HL-60/S4 treated with retinoic acid at 250 ng/mL for 4 days and 3 days (cell line): ENCODE data around the gene TMEM120A.
"Not testable (repeated sequence)": the region's sequence is repeated elsewhere in the genome, so short reads cannot be mapped to it uniquely, and the experiment has no call there.

Experiments used
- in situ Hi-C: fragments of 300-500 bp; cut with MboI; formaldehyde crosslinking; loops from 2 replicates; pipeline ENCODE4 v1.7.0; 2022; ENCODE audit warnings: low sequenced_read_pairs

TMEM120A gene

GRCh38 chr7:75994388-75995051 lies at the start of gene TMEM120A:
TMEM120A (minus strand) TSS chr7:75994595; CDS start chr7:75994570, 25 bp downstream.
- in situ Hi-C loops, result no loop called here

- in situ Hi-C loops, result no loop called here
These were observed 45.7 kb upstream of the TMEM120A start for GRCh38 chr7:76040126-76040525.

DNA sequence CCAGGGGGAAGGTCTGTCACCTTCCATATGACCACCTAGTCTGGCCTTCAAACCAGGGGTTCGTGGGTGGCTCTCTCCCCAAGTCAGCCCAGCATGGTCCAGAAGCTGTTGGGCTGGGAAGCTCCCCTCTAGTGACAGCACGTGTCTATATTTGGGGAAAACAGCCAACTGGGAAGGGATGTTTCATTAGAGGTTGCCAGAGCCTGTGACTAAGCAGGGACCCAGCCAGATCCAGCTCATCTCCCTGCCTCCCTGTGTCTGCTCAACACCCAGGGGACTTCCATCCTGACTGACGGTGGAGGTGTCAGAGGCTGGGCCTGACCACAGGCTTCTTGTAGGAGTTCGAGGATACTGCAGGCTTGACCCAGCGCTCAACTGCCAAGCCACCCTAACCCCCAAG lies 42.9 kb upstream of the TMEM120A start:
- in situ Hi-C loops, result no loop called here

GRCh38 chr7:76031964-76032363 lies 37.6 kb upstream of the TMEM120A start:
- in situ Hi-C loops, result no loop called here

DNA sequence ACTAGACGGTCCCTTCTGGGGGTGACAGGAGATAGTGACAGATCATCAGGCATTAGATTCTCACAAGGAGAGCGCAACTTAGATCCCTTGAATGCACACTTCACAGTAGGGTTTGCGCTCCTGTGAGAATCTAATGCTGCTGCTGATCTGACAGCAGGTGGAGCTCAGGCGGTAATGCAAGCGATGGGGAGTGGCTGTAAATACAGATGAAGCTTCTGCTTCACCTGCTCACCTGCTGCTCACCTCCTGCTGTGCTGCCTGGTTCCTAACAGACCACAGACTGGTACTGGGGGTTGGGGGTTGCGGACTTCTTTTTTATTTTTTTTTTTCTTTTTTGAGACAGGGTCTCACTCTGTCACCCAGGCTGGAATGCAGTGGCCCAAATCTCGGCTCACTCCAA lies 35.3 kb upstream of the TMEM120A start:
- in situ Hi-C loops, result not testable (repeated sequence)

DNA sequence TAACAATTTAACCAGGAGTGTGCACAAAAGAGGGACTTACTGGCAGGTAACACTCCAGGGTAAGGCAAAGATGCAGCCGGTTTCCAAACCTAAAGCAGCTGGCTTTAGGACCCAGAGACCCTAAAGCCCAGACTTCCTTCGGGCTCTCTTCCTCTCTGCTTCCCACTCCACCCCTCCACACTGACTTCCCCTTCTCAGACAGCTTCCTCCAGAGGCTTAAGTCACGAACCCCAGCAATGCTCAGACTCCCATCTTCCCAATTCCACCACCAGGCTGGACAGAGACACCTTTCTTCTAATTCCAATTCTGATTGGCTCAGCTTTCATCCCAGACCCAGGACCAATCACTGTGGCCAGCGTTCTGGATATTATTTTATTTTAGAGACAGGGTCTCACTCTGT lies 28.6 kb upstream of the TMEM120A start:
- in situ Hi-C loops, result loop anchor here (25.0 kb wide), 1 partner anchor 386 kb away; no protein-coding TSS in a partner anchor

DNA sequence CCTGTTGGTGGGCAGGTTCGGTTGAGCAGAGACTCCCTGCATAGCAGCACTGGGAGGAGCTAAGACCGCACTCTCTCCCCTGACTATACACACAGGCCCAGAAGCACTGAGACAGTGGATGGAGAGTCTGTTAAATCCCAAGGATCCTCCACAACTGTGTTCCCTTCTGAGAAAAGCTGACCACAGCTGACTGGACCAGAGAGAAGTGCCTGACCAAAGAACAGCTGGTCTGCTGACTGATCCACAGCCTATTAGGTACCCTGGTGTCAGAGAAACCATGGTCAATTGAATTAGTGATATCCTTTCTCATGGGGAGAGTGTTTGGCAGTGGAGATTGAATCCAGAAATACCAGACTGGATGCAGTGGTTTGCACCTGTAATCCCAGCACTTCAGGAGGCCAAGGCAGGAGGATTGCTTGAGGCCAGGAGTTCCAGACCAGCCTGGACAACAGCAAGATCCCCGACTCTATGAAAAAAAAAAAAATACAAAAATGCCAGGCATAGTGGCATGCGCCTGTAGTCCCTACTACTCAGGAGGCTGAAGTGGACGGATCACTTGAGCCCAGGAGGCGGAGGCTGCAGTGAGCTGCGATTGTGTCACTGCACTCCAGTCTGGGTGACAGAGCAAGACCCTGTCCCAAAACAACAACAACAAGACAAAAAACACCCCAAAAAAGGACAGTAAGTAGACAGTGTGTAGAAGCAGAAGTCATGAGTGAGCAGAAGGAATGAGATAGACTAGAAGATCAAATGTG lies 27.8 kb upstream of the TMEM120A start:
- in situ Hi-C loops, result loop anchor here (25.0 kb wide), 1 partner anchor 385 kb away; no protein-coding TSS in a partner anchor

GRCh38 chr7:76020031-76020714 lies 25.8 kb upstream of the TMEM120A start:
- in situ Hi-C loops, result loop anchor here (25.0 kb wide), 1 partner anchor 383 kb away; no protein-coding TSS in a partner anchor

DNA sequence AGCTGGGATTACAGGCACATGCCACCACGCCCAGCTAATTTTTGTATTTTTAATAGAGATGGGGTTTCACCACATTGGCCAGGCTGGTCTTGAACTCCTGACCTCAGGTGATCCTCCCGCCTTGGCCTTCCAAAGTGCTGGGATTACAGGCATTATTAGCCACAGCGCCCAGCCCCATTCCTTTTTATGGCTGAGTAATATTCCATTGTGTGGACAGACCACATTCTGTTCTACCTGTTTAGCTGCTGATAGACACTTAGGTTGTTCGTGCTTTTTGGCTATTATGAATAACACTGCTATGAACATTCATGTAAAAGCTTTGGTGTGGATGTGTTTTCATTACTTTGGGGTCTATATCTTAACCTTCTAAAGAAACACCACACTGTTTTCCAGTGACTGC lies 24.1 kb upstream of the TMEM120A start:
- in situ Hi-C loops, result loop anchor here (25.0 kb wide), 1 partner anchor 381 kb away; no protein-coding TSS in a partner anchor

DNA sequence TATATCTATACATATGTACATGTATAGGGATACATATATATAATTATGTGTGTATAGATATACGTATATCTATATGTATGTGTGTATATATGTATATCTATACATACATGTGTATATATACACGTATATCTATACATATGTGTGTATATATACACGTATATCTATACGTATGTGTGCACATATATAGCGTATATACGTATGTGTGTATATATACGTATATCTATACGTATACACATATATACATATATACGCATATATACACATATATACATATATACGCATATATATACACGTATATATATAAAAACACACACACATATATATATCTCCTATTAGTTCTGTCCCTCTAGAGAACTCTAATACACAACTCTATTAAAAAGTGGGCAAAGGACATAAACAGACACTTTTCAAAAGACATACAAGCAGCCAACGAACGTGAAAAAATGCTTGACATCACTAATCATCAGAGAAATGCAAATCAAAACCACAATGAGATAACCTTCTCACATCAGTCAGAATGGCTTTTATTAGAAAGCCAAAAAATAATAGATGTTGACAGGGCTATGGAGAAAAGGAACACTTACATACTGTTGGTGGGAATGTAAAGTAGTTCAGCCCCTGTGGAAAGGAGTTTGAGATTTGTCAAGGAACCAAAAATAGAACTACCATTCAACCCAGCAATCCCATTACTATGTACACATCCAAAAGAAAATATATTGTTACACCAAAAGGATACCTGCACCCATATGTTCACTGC lies 22.0 kb upstream of the TMEM120A start:
- in situ Hi-C loops, result loop anchor here (25.0 kb wide), 1 partner anchor 379 kb away; no protein-coding TSS in a partner anchor

DNA sequence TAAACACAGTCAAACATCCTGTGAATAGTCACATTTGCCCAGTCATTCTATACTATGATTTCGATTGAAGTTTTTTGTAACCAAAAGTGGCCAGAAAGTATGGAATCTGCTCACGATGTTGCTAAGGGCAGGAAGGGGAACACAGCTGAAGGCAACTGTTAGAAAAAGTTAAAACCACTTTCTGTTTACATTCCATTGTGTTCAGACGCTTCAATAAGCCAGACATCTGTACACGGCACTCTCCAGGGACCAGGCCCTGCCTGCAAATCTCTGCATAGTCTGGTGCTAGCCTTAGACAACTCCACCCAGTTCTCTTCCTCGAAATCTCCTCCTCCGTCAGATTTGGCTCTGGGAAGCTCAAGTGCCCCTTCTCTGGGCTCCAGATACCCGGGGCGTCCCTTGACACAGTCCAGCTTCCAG lies 17.1 kb upstream of the TMEM120A start:
- in situ Hi-C loops, result loop anchor here (25.0 kb wide), 1 partner anchor 374 kb away; no protein-coding TSS in a partner anchor

GRCh38 chr7:76009672-76010600 lies 15.5 kb upstream of the TMEM120A start:
- in situ Hi-C loops, result loop anchor here (25.0 kb wide), 1 partner anchor 373 kb away; no protein-coding TSS in a partner anchor

DNA sequence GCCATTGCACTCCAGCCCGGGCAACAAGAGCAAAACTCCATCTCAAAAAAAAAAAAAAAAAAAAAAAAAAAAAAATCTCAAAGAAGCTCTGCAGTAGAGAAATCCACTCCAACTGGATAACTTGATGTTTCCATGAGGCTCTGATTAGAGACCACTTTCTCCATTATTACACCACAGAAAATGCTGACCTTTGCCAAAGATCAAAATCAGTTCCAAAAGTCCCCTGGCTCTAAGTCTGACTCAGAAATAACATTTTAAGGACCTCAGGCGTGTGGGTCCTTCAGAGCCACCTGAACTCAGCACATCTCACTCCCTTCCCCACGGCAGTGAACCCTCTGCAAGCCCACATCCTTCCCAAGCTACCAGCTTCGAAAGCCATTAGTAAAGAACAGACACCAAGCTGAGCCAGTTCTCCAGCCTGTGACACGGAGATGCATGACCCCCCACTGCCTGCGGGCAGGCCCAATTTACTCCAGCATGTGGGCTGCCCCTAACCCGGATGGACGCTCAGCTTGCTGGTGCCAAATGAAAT lies 13.8 kb upstream of the TMEM120A start:
- in situ Hi-C loops, result loop anchor here (25.0 kb wide), 1 partner anchor 371 kb away; no protein-coding TSS in a partner anchor

- in situ Hi-C loops, result loop anchor here (25.0 kb wide), 1 partner anchor 368 kb away; no protein-coding TSS in a partner anchor
These were observed 10.6 kb upstream of the TMEM120A start for GRCh38 chr7:76005004-76005403.

DNA sequence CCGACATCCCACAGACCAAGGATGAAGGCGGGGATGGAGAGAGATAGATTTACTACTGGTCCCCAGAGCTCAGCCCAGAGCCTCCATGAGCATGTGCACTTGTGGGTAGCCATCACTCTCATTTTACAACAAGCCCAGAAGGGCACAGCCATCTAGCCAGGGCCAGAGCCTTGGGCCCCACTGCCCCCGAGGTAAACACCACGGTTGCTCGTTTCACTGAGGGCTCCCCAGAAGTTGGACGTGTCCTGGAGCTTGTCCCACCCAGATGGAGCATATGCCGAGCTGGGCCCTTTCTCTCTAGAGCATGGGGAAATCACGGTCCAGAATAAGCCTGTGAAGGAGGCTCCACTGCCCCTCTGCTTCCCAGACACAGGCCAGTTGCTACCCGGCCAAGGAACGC lies 9.0 kb upstream of the TMEM120A start:
- in situ Hi-C loops, result loop anchor here (25.0 kb wide), 1 partner anchor 366 kb away; no protein-coding TSS in a partner anchor

GRCh38 chr7:76002822-76003221 lies 8.4 kb upstream of the TMEM120A start:
- in situ Hi-C loops, result loop anchor here (25.0 kb wide), 1 partner anchor 366 kb away; no protein-coding TSS in a partner anchor

GRCh38 chr7:76002139-76002538 lies 7.7 kb upstream of the TMEM120A start:
- in situ Hi-C loops, result loop anchor here (25.0 kb wide), 1 partner anchor 365 kb away; no protein-coding TSS in a partner anchor

GRCh38 chr7:76000566-76000965 lies 6.2 kb upstream of the TMEM120A start:
- in situ Hi-C loops, result loop anchor here (25.0 kb wide), 1 partner anchor 363 kb away; no protein-coding TSS in a partner anchor

- in situ Hi-C loops, result no loop called here
These were observed 3.6 kb upstream of the TMEM120A start for GRCh38 chr7:75998038-75998437.
